Tibial artery (tissue), 4 donors: ENCODE measurements around the gene ACVR1.
"Not testable (repeated sequence)": the region's sequence is repeated elsewhere in the genome, so short reads cannot be mapped to it uniquely, and the experiment has no call there.

Source experiments
- DNase-seq, 2 donors: peaks; one replicate each; pipeline ENCODE4 v3.0.0-alpha.2; 2019
- H3K27ac ChIP-seq, 2 donors: fragments of 200-600 bp; sonication (generic) in 1 of 2; 1 replicate in 1 of 2; 2 replicates in 1 of 2; pipeline ENCODE4 v1.5.1; 2018 to 2019; ENCODE audit warnings: mild to moderate bottlenecking in 1 of 2
- H3K27me3 ChIP-seq, 2 donors: fragments of 200-600 bp; sonication (generic) in 1 of 2; one replicate each; pipeline versions ENCODE4 v1.5.1 to v1.6.0; 2016 to 2019
- H3K36me3 ChIP-seq, 3 donors: fragments of 200-600 bp; sonication (generic) in 2 of 3; one replicate each; pipeline ENCODE4 v1.5.1; 2016 to 2019; ENCODE audit warnings: mild to moderate bottlenecking in 2 of 3
- H3K4me1 ChIP-seq, 4 donors: fragments of 200-600 bp; sonication (generic) in 2 of 4; 1 replicate in 3 of 4; 2 replicates in 1 of 4; pipeline ENCODE4 v1.5.1; 2016 to 2019
- H3K4me3 ChIP-seq, 2 donors: fragments of 200-600 bp; sonication (generic) in 1 of 2; 1 replicate in 1 of 2; 2 replicates in 1 of 2; pipeline ENCODE4 v1.5.1; 2018 to 2019; ENCODE audit warnings: mild to moderate bottlenecking in 2 of 2
- H3K9me3 ChIP-seq, 3 donors: fragments of 200-600 bp; sonication (generic) in 1 of 3; one replicate each; pipeline ENCODE4 v1.5.1; 2016 to 2019
- intact Hi-C: fragments of 100-400 bp; cut with DNase I; formaldehyde crosslinking; loops from one replicate; pipeline ENCODE4 v1.15.0; 2023; ENCODE audit warnings: low total_unique reads
- TF ChIP-seq, protein P1 (sequence below), 2 experiments: fragments of 200-600 bp in 1 of 2; fragments of 450-650 bp in 1 of 2; IDR thresholded peaks; one replicate each; pipeline ENCODE4 v1.5.1; 2017 to 2019; ENCODE audit warnings: antibody characterized with exemption in 2 of 2, mild to moderate bottlenecking in 1 of 2, moderate library complexity in 1 of 2

ACVR1 gene

GRCh38 chr2:157757500-157757899 is 118.6 kb downstream of the ACVR1 start:
- H3K27ac ChIP-seq = no peak overlapping the region
- no peak overlapping the region for H3K4me3 ChIP-seq
- H3K9me3 ChIP-seq = peaks cover 0 to 13% (median 12%) of the 10 kb centered on the region in 3 donors
- H3K36me3 ChIP-seq = peaks cover 60 to 79% (median 65%) of the 10 kb centered on the region in 3 donors
- TF ChIP-seq, protein P1, sequence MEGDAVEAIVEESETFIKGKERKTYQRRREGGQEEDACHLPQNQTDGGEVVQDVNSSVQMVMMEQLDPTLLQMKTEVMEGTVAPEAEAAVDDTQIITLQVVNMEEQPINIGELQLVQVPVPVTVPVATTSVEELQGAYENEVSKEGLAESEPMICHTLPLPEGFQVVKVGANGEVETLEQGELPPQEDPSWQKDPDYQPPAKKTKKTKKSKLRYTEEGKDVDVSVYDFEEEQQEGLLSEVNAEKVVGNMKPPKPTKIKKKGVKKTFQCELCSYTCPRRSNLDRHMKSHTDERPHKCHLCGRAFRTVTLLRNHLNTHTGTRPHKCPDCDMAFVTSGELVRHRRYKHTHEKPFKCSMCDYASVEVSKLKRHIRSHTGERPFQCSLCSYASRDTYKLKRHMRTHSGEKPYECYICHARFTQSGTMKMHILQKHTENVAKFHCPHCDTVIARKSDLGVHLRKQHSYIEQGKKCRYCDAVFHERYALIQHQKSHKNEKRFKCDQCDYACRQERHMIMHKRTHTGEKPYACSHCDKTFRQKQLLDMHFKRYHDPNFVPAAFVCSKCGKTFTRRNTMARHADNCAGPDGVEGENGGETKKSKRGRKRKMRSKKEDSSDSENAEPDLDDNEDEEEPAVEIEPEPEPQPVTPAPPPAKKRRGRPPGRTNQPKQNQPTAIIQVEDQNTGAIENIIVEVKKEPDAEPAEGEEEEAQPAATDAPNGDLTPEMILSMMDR (IDR thresholded peaks at IDR 0.05) = no peak
- no peaks in the 10 kb centered on the region for H3K27me3 ChIP-seq
- intact Hi-C loops = no loop called here
- H3K4me1 ChIP-seq = peaks cover 0 to 1% (median 0%) of the 10 kb centered on the region in 4 donors
- no peak for DNase-seq

DNA sequence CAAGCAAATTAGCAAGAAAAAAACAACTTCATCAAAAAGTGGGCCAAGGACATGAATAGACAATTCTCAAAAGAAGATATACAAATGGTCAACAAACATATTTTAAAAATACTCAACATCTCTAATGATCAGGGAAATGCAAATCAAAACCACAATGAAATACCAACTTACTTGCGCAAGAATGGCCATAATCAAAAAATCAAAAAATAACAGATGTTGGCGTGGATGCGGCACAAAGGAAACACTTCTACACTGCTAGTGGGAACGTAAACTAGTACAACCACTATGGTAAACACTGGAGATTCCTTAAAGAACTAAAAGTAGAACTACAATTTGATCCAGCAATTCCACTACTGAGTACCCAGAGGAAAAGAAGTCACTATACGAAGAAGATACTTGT is 119.7 kb downstream of the ACVR1 start:
- Histone ChIP-seq H3K36me3 (peaks cover 53 to 68% (median 63%) of the 10 kb centered on the region in 3 donors), H3K9me3 (peaks cover 0 to 13% (median 12%) of the 10 kb centered on the region in 3 donors)
- intact Hi-C loops, H3K4me1 ChIP-seq, H3K27me3 ChIP-seq, DNase-seq, H3K27ac ChIP-seq, H3K4me3 ChIP-seq: not testable (repeated sequence)

DNA sequence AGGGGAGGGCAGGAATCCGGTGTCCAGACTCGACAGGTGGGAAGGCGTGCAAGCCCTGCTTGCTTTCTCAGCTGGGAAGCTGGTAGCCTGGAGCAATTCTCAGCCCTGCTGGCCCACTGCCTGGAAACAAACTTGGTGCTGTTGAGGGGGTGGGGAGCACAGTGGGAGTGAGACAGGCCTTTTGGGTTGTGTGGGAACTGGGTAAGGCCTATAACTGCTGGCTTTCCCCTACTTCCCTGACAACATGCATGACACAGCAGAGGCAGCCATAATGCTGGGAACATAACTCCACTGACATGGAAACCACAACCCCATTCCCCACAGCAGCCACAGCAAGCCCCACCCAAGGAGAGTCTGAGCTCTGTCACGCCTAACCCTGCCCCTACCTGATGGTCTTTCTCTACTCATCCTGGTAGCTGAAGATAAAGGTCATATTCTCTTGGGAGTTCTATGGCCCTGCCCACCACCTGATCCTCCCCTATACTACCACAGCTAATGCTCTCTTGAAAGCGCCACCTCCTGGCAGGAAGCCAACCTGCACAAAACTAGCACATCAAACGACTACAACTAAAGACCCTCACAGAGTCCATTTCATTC is 124.6 kb downstream of the ACVR1 start:
- H3K4me1 ChIP-seq = peaks cover 0 to 20% (median 0%) of the 10 kb centered on the region in 4 donors
- intact Hi-C loops = no loop called here
- no peak overlapping the region for H3K27ac ChIP-seq
- TF ChIP-seq, protein P1 (IDR thresholded peaks at IDR 0.05) = no peak
- no peak for DNase-seq
- no peak overlapping the region for H3K4me3 ChIP-seq
- peaks cover 14 to 42% (median 37%) of the 10 kb centered on the region in 3 donors for H3K36me3 ChIP-seq
- H3K9me3 ChIP-seq = peaks cover 0 to 13% (median 0%) of the 10 kb centered on the region in 3 donors
- H3K27me3 ChIP-seq = no peaks in the 10 kb centered on the region

DNA sequence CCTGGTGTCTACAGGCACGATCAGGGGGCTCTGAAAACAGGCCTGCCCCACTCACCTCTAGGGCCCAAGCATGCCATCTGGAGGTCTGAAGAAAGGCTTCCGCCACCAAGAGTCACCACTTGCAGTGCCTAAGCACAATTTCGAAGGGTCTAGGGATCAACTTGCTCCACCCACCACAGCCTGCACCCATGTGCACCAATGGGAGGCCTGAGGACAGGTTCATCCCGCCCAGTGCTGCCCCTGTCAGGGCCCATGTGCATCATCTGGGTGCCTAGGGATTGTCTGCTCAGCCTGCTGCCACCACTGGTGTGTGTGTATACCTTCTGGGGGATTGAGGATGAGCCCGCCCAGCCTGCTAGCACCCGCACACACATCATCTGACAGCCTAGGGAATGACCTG is 126.4 kb downstream of the ACVR1 start:
- Histone ChIP-seq H3K4me1 (peaks cover 0 to 20% (median 0%) of the 10 kb centered on the region in 4 donors), H3K4me3 (no peak overlapping the region), H3K27me3 (no peaks in the 10 kb centered on the region), H3K9me3 (no peaks in the 10 kb centered on the region), H3K36me3 (peaks cover 4 to 23% (median 19%) of the 10 kb centered on the region in 3 donors), H3K27ac (no peak overlapping the region)
- intact Hi-C loops = no loop called here
- TF ChIP-seq, protein P1 (IDR thresholded peaks at IDR 0.05) = no peak
- DNase-seq = no peak

DNA sequence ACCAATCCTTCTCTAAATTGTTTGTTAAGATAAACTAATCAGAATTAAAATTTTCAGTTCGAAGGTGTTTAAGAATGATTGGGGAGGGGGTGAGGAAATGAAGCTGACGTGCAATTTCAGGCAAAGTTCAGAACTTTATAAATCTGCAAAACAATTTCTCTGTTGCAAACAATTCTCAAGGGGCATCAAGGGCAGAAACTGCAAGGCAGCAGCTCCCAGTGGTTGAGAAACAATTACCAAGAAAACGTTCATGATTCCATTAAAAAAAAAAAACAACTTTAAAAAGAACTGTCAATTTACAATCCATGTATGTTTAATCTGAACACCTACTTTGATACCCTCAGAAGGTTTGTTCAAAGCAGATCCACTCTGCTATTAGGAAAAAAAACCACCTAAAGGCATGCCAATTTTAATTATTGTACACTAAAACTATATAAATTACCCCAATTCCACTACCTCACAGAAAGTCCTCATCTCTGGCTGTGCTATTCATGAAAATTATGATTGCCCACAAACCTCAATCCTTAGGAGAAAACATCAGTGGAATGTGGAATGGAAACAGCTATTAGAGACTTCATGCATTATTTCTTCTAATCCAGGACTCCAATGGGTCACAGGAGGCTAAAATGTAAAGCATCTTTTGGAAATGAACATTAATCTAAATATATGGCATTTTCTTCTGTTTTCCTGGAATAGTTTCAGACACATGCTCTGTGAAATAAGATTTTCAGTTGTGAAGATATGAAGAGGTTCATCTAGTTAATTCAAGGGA is 127.6 kb downstream of the ACVR1 start:
- Histone ChIP-seq H3K27ac (no peak overlapping the region), H3K4me1 (peaks cover 0 to 20% (median 0%) of the 10 kb centered on the region in 4 donors), H3K4me3 (no peak overlapping the region), H3K27me3 (no peaks in the 10 kb centered on the region), H3K9me3 (no peaks in the 10 kb centered on the region), H3K36me3 (peaks cover 4 to 23% (median 13%) of the 10 kb centered on the region in 3 donors)
- DNase-seq = no peak
- TF ChIP-seq, protein P1 (IDR thresholded peaks at IDR 0.05) = no peak
- intact Hi-C loops = no loop called here
